Measurements from ENCODE around the gene CORO1C.
"Not testable (repeated sequence)": the region's sequence is repeated elsewhere in the genome, so short reads cannot be mapped to it uniquely, and the experiment has no call there.

The CORO1C gene

GRCh38 chr12:108633081-108633533 lies 98.2 kb downstream of the CORO1C start:
- no peak for DNase-seq

- DNase-seq: not testable (repeated sequence)
These were observed 100.1 kb downstream of the CORO1C start for GRCh38 chr12:108631261-108631660.

GRCh38 chr12:108630481-108631207 lies 100.7 kb downstream of the CORO1C start:
- peak; percentile 47 for DNase-seq

- peak; percentile 74 for DNase-seq
These were observed 101.4 kb downstream of the CORO1C start for GRCh38 chr12:108629824-108630476.

- no peak for DNase-seq
These were observed 102.2 kb downstream of the CORO1C start for GRCh38 chr12:108629151-108629550.

- no peak for DNase-seq
These were observed 104.0 kb downstream of the CORO1C start for GRCh38 chr12:108627134-108627920.

- DNase-seq: no peak
These were observed 106.1 kb downstream of the CORO1C start for GRCh38 chr12:108625228-108625627.

GRCh38 chr12:108623577-108623976 lies 107.7 kb downstream of the CORO1C start:
- no peak for DNase-seq

- no peak for DNase-seq
These were observed 108.3 kb downstream of the CORO1C start for GRCh38 chr12:108622921-108623514.

- DNase-seq: peak; percentile 77
These were observed 108.9 kb downstream of the CORO1C start for GRCh38 chr12:108622421-108622820.

- DNase-seq: no peak
These were observed 110.2 kb downstream of the CORO1C start for GRCh38 chr12:108621161-108621560.

GRCh38 chr12:108620236-108620879 lies 111.0 kb downstream of the CORO1C start:
- no peak for DNase-seq

GRCh38 chr12:108619369-108620160 lies 111.8 kb downstream of the CORO1C start:
- DNase-seq: no peak

GRCh38 chr12:108618953-108619274 lies 112.4 kb downstream of the CORO1C start:
- not testable (repeated sequence) for DNase-seq

- DNase-seq: peak; percentile 69
These were observed 113.0 kb downstream of the CORO1C start for GRCh38 chr12:108618079-108618952.

- DNase-seq: peak; percentile 86
These were observed 114.1 kb downstream of the CORO1C start for GRCh38 chr12:108616941-108617858.

- DNase-seq: no peak
These were observed 115.0 kb downstream of the CORO1C start for GRCh38 chr12:108616359-108616758.

GRCh38 chr12:108615918-108616317 lies 115.4 kb downstream of the CORO1C start:
- DNase-seq: no peak

GRCh38 chr12:108614639-108615038 lies 116.7 kb downstream of the CORO1C start:
- no peak for DNase-seq

GRCh38 chr12:108614041-108614440 lies 117.3 kb downstream of the CORO1C start:
- DNase-seq: no peak
